Measurements from ENCODE around the gene ACOXL.
"Not testable (repeated sequence)": the region's sequence is repeated elsewhere in the genome, so short reads cannot be mapped to it uniquely, and the experiment has no call there.

The ACOXL gene

GRCh38 chr2:110955556-110955955 is 223.2 kb downstream of the ACOXL start:
- H3K36me3 ChIP-seq (ENCODE audit: control insufficient read depth, low read depth, low read length): no peaks in the 10 kb centered on the region
- no peak overlapping the region for H3K9ac ChIP-seq (ENCODE audit: low read length)
- H3K27me3 ChIP-seq (ENCODE audit: control insufficient read depth, insufficient read depth, low read length): no peaks in the 10 kb centered on the region
- no peak overlapping the region for H3K4me3 ChIP-seq (ENCODE audit: low read length)
- H3K4me1 ChIP-seq (ENCODE audit: control insufficient read depth, low read depth, low read length): no peaks in the 10 kb centered on the region
- H3K9me3 ChIP-seq (ENCODE audit: control insufficient read depth, low read depth, low read length): no peaks in the 10 kb centered on the region
- no peak overlapping the region for H3K27ac ChIP-seq (ENCODE audit: low read length)

GRCh38 chr2:110957293-110957692 is 224.9 kb downstream of the ACOXL start:
- no peak overlapping the region for H3K9ac ChIP-seq (ENCODE audit: low read length)
- no peak overlapping the region for H3K27ac ChIP-seq (ENCODE audit: low read length)
- H3K9me3 ChIP-seq (ENCODE audit: control insufficient read depth, low read depth, low read length): no peaks in the 10 kb centered on the region
- no peaks in the 10 kb centered on the region for H3K27me3 ChIP-seq (ENCODE audit: control insufficient read depth, insufficient read depth, low read length)
- H3K4me3 ChIP-seq (ENCODE audit: low read length): no peak overlapping the region
- H3K36me3 ChIP-seq (ENCODE audit: control insufficient read depth, low read depth, low read length): no peaks in the 10 kb centered on the region
- no peaks in the 10 kb centered on the region for H3K4me1 ChIP-seq (ENCODE audit: control insufficient read depth, low read depth, low read length)

- Histone ChIP-seq H3K27ac (ENCODE audit: low read length) (no peak overlapping the region), H3K4me1 (ENCODE audit: control insufficient read depth, low read depth, low read length) (no peaks in the 10 kb centered on the region), H3K9me3 (ENCODE audit: control insufficient read depth, low read depth, low read length) (no peaks in the 10 kb centered on the region), H3K4me3 (ENCODE audit: low read length) (no peak overlapping the region), H3K36me3 (ENCODE audit: control insufficient read depth, low read depth, low read length) (no peaks in the 10 kb centered on the region), H3K27me3 (ENCODE audit: control insufficient read depth, insufficient read depth, low read length) (no peaks in the 10 kb centered on the region), H3K9ac (ENCODE audit: low read length) (no peak overlapping the region)
Measured at GRCh38 chr2:110958346-110959119, 226.2 kb downstream of the ACOXL start.

DNA sequence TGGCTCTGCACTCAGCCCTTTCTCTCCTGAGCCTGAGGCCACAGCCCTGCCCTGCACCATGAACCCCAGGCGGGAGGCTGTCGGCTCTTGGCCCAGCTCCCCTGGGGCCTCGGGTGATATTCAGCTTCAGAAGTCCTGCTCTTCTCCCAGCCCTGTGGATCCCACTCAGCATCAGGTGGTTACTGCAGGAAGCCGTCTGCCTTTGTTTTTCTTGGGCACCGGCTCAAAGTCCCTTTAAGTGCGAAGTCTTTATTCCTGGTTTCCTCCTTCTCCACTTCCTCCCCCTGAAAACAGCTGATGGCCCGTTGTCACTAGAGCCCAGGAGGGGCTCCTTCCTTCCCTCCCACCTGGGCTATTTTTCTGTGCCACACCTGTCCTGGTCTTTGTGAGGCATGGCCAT is 226.8 kb downstream of the ACOXL start:
- Histone ChIP-seq H3K36me3 (ENCODE audit: control insufficient read depth, low read depth, low read length) (no peaks in the 10 kb centered on the region), H3K27me3 (ENCODE audit: control insufficient read depth, insufficient read depth, low read length) (no peaks in the 10 kb centered on the region), H3K9ac (ENCODE audit: low read length) (no peak overlapping the region), H3K4me1 (ENCODE audit: control insufficient read depth, low read depth, low read length) (no peaks in the 10 kb centered on the region), H3K4me3 (ENCODE audit: low read length) (no peak overlapping the region), H3K9me3 (ENCODE audit: control insufficient read depth, low read depth, low read length) (no peaks in the 10 kb centered on the region), H3K27ac (ENCODE audit: low read length) (no peak overlapping the region)

- H3K4me1 ChIP-seq (ENCODE audit: control insufficient read depth, low read depth, low read length): no peaks in the 10 kb centered on the region
- no peaks in the 10 kb centered on the region for H3K9me3 ChIP-seq (ENCODE audit: control insufficient read depth, low read depth, low read length)
- no peaks in the 10 kb centered on the region for H3K36me3 ChIP-seq (ENCODE audit: control insufficient read depth, low read depth, low read length)
- no peak overlapping the region for H3K4me3 ChIP-seq (ENCODE audit: low read length)
- H3K27me3 ChIP-seq (ENCODE audit: control insufficient read depth, insufficient read depth, low read length): no peaks in the 10 kb centered on the region
- H3K27ac ChIP-seq (ENCODE audit: low read length): no peak overlapping the region
- H3K9ac ChIP-seq (ENCODE audit: low read length): no peak overlapping the region
Measured at GRCh38 chr2:110960281-110960680, 227.9 kb downstream of the ACOXL start.

DNA sequence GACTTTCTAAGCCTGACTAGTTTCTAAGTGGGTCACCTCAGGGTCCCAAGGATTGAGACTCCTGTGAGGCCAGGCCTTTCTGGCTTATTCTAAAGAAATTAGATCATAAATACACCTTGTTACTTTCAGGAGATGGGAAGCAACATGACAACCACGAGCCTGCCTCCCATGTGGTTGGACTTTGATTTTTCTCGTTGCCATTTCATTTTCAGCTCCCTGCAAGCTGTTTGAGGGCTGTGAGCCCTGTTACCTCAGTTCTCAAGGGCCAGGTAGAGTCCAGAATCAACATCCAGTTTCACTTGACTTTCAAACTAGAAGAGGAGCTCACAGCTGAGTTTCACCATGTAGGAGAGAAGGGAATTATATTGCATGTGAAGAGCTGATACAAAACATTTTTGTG is 228.6 kb downstream of the ACOXL start:
- no peak overlapping the region for H3K4me3 ChIP-seq (ENCODE audit: low read length)
- no peaks in the 10 kb centered on the region for H3K27me3 ChIP-seq (ENCODE audit: control insufficient read depth, insufficient read depth, low read length)
- no peaks in the 10 kb centered on the region for H3K9me3 ChIP-seq (ENCODE audit: control insufficient read depth, low read depth, low read length)
- no peaks in the 10 kb centered on the region for H3K36me3 ChIP-seq (ENCODE audit: control insufficient read depth, low read depth, low read length)
- no peaks in the 10 kb centered on the region for H3K4me1 ChIP-seq (ENCODE audit: control insufficient read depth, low read depth, low read length)
- H3K27ac ChIP-seq (ENCODE audit: low read length): no peak overlapping the region
- no peak overlapping the region for H3K9ac ChIP-seq (ENCODE audit: low read length)

- not testable (repeated sequence) for H3K36me3 ChIP-seq (ENCODE audit: control insufficient read depth, low read depth, low read length); H3K4me3 ChIP-seq (ENCODE audit: low read length); H3K27ac ChIP-seq (ENCODE audit: low read length); H3K9ac ChIP-seq (ENCODE audit: low read length); H3K27me3 ChIP-seq (ENCODE audit: control insufficient read depth, insufficient read depth, low read length); H3K4me1 ChIP-seq (ENCODE audit: control insufficient read depth, low read depth, low read length); H3K9me3 ChIP-seq (ENCODE audit: control insufficient read depth, low read depth, low read length)
Measured at GRCh38 chr2:110961643-110962042, 229.3 kb downstream of the ACOXL start.

- Histone ChIP-seq H3K4me1 (ENCODE audit: control insufficient read depth, low read depth, low read length) (no peaks in the 10 kb centered on the region), H3K9ac (ENCODE audit: low read length) (no peak overlapping the region), H3K4me3 (ENCODE audit: low read length) (no peak overlapping the region), H3K27ac (ENCODE audit: low read length) (no peak overlapping the region), H3K36me3 (ENCODE audit: control insufficient read depth, low read depth, low read length) (no peaks in the 10 kb centered on the region), H3K9me3 (ENCODE audit: control insufficient read depth, low read depth, low read length) (no peaks in the 10 kb centered on the region), H3K27me3 (ENCODE audit: control insufficient read depth, insufficient read depth, low read length) (no peaks in the 10 kb centered on the region)
Measured at GRCh38 chr2:110969696-110970095, 237.3 kb downstream of the ACOXL start.

DNA sequence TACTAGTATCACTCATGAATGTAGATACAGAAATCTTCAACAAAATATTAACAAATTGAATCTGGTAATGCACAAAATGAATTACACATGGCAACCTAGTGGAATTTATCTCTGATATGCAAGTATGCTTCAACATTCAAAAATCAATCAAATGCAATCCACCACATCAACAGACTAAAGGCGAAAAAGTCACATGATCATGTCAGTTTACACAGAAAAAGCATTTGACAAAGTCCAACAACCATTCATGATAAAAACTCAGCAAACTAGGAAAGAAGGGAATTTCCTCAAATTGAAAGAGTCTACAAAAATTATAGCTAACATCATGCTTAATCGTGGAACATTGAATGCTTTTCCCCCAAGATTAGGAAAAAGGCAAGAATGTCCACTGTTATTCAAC is 237.8 kb downstream of the ACOXL start:
- Histone ChIP-seq H3K9me3 (ENCODE audit: control insufficient read depth, low read depth, low read length) (no peaks in the 10 kb centered on the region), H3K27ac (ENCODE audit: low read length) (no peak overlapping the region), H3K4me3 (ENCODE audit: low read length) (no peak overlapping the region), H3K36me3 (ENCODE audit: control insufficient read depth, low read depth, low read length) (no peaks in the 10 kb centered on the region), H3K9ac (ENCODE audit: low read length) (no peak overlapping the region), H3K27me3 (ENCODE audit: control insufficient read depth, insufficient read depth, low read length) (no peaks in the 10 kb centered on the region), H3K4me1 (ENCODE audit: control insufficient read depth, low read depth, low read length) (no peaks in the 10 kb centered on the region)

GRCh38 chr2:110971811-110972210 is 239.4 kb downstream of the ACOXL start:
- Histone ChIP-seq H3K4me1 (ENCODE audit: control insufficient read depth, low read depth, low read length) (no peaks in the 10 kb centered on the region), H3K27ac (ENCODE audit: low read length) (no peak overlapping the region), H3K4me3 (ENCODE audit: low read length) (no peak overlapping the region), H3K36me3 (ENCODE audit: control insufficient read depth, low read depth, low read length) (no peaks in the 10 kb centered on the region), H3K9me3 (ENCODE audit: control insufficient read depth, low read depth, low read length) (no peaks in the 10 kb centered on the region), H3K9ac (ENCODE audit: low read length) (no peak overlapping the region), H3K27me3 (ENCODE audit: control insufficient read depth, insufficient read depth, low read length) (no peaks in the 10 kb centered on the region)

DNA sequence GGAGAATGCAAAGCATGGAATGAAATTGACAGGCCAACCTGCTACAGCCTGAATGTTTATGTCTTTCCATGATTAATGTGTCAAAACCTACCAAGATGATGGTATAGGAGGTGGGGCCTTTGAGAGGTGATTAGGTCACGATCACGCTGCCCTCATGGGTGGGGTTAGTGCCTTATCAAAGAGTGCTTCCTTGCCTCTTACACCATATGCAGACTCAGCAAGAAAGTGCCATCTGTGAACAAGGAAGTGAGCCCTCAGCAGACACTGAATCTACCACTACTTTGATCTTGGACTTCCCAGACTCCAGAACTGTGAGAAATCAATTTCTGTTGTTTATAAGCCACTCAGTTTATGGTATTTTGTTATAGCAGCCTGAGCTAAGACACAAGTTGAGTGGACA is 240.9 kb downstream of the ACOXL start:
- H3K4me3 ChIP-seq (ENCODE audit: low read length): no peak overlapping the region

DNA sequence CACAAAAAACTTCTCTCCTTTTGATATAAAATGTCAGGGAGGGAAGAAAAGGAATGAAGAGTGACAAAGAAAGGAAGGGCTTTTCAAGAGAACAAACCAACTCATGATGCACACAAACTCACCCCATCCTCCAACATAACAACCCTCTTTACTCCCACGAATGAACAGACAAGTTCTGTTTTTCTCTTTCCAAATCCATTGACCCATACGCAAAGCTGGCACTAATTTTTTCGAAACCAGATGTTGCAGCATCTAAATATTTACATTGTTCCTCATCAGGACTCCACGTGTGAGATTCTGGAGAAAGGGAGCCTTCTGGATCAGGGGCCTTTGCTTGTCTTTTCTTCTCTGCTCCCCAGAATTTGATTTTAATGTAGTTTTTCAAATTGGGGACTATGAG is 245.0 kb downstream of the ACOXL start:
- Histone ChIP-seq H3K27me3 (ENCODE audit: control insufficient read depth, insufficient read depth, low read length) (no peaks in the 10 kb centered on the region), H3K4me3 (ENCODE audit: low read length) (no peak overlapping the region), H3K27ac (ENCODE audit: low read length) (no peak overlapping the region), H3K9ac (ENCODE audit: low read length) (no peak overlapping the region), H3K4me1 (ENCODE audit: control insufficient read depth, low read depth, low read length) (peaks cover 14% of the 10 kb centered on the region), H3K9me3 (ENCODE audit: control insufficient read depth, low read depth, low read length) (no peaks in the 10 kb centered on the region), H3K36me3 (ENCODE audit: control insufficient read depth, low read depth, low read length) (no peaks in the 10 kb centered on the region)

More for the DNA sequence above, 240.9 kb downstream of the ACOXL start:
- Histone ChIP-seq H3K9ac (ENCODE audit: low read length) (no peak overlapping the region), H3K36me3 (ENCODE audit: control insufficient read depth, low read depth, low read length) (no peaks in the 10 kb centered on the region), H3K9me3 (ENCODE audit: control insufficient read depth, low read depth, low read length) (no peaks in the 10 kb centered on the region), H3K27ac (ENCODE audit: low read length) (no peak overlapping the region), H3K4me1 (ENCODE audit: control insufficient read depth, low read depth, low read length) (no peaks in the 10 kb centered on the region), H3K27me3 (ENCODE audit: control insufficient read depth, insufficient read depth, low read length) (no peaks in the 10 kb centered on the region)
